HepG2 (cell line): ENCODE results near the gene CDH22. TPM values are rescaled to one million over a fixed set of nuclear protein-coding genes. Genes with fewer than 3 reads are reported as not detected.

Experiments
- GFI1 ChIP-seq: sonication (generic); formaldehyde crosslinking; IDR thresholded peaks from 2 replicates; pipeline ENCODE4 v1.5.0; 2020; ENCODE audit warnings: missing genetic modification reagents, mild to moderate bottlenecking, borderline replicate concordance
- HIVEP1 ChIP-seq: sonication (generic); formaldehyde crosslinking; IDR thresholded peaks from 2 replicates; pipeline ENCODE4 v1.4.0; 2020; ENCODE audit warnings: mild to moderate bottlenecking, missing genetic modification reagents
- HMGA1 ChIP-seq: sonication (generic); formaldehyde crosslinking; conservative IDR thresholded peaks from 2 replicates; pipeline ENCODE4 v1.4.0; 2020; ENCODE audit warnings: missing genetic modification reagents
- HOXA5 ChIP-seq: sonication (generic); formaldehyde crosslinking; IDR thresholded peaks from 2 replicates; pipeline ENCODE4 v1.4.0; 2020; ENCODE audit warnings: missing genetic modification reagents
- ISX ChIP-seq: sonication (generic); formaldehyde crosslinking; conservative IDR thresholded peaks from 2 replicates; pipeline ENCODE4 v1.5.0; 2020; ENCODE audit warnings: missing genetic modification reagents
- SIN3A ChIP-seq: IDR thresholded peaks from 2 replicates; pipeline ENCODE4 v1.6.1; 2011; ENCODE audit warnings: low read depth, mild to moderate bottlenecking, control low read depth, low read length, borderline replicate concordance
- TP53 ChIP-seq: sonication (generic); formaldehyde crosslinking; conservative IDR thresholded peaks from 2 replicates; pipeline ENCODE4 v1.4.0; 2020; ENCODE audit warnings: missing genetic modification reagents
- U2AF2 ChIP-seq: fragments of 200-400 bp; formaldehyde crosslinking; IDR thresholded peaks from 2 replicates; pipeline ENCODE4 v1.6.1; 2017; ENCODE audit warnings: low read depth, mild to moderate bottlenecking, low read length
- ZFP1 ChIP-seq: IDR thresholded peaks from 2 replicates; pipeline ENCODE4 v1.6.1; 2016
- ZNF607 ChIP-seq: sonication (generic); formaldehyde crosslinking; IDR thresholded peaks from 2 replicates; pipeline ENCODE4 v1.5.1; 2020; ENCODE audit warnings: missing genetic modification reagents, mild to moderate bottlenecking, borderline replicate concordance
- ZNF672 ChIP-seq: sonication (generic); formaldehyde crosslinking; IDR thresholded peaks from 2 replicates; pipeline ENCODE4 v1.8.1; 2022; ENCODE audit warnings: missing genetic modification reagents
- ZNF720 ChIP-seq: sonication (generic); formaldehyde crosslinking; IDR thresholded peaks from 2 replicates; pipeline ENCODE4 v1.4.0; 2020; ENCODE audit warnings: missing genetic modification reagents
- ZNF780A ChIP-seq: sonication (generic); formaldehyde crosslinking; IDR thresholded peaks from 2 replicates; pipeline ENCODE4 v1.8.0; 2022; ENCODE audit warnings: mild to moderate bottlenecking, missing genetic modification reagents, moderate library complexity
- polyA plus RNA-seq, 8 experiments: library from polyadenylated mRNA; depleted of rRNA in 3 of 8; stranded (reverse) in 7 of 8; unstranded in 1 of 8; fragments of >200 nt; fragmentation: Illumina TruSeq in 4 of 8; extraction: Trizol in 4 of 8; gene quantifications; 2 replicates each; pipeline versions ENCODE4 v1.2.1 to v1.2.3, GENCODE V29; 2011 to 2016; ENCODE audit warnings: low read depth in 4 of 8, missing spikeins in 1 of 8, mixed read lengths in 1 of 8; ENCODE audit not compliant: insufficient read depth in 1 of 8
- total RNA-seq, 5 experiments: library from RNA; depleted of rRNA; stranded (reverse); fragments of >200 nt; fragmentation: Illumina TruSeq; extraction: Trizol; gene quantifications; 2 replicates each; pipeline ENCODE4 v1.2.3, GENCODE V29; 2016; ENCODE audit warnings: low read depth in 1 of 5
- TF ChIP-seq, protein P1 (sequence below): sonication (generic); formaldehyde crosslinking; IDR thresholded peaks from 2 replicates; pipeline ENCODE4 v1.5.0; 2020; ENCODE audit warnings: mild to moderate bottlenecking, missing genetic modification reagents
- TF ChIP-seq, protein P2 (sequence below): IDR thresholded peaks from 2 replicates; pipeline ENCODE4 v1.6.1; 2016; ENCODE audit warnings: low read depth, borderline replicate concordance
- TF ChIP-seq, protein P3 (sequence below): sonication (generic); formaldehyde crosslinking; IDR thresholded peaks from 2 replicates; pipeline ENCODE4 v1.5.1; 2020; ENCODE audit warnings: missing genetic modification reagents, mild to moderate bottlenecking, borderline replicate concordance
- TF ChIP-seq, protein P4 (sequence below): sonication (generic); formaldehyde crosslinking; IDR thresholded peaks from 2 replicates; pipeline ENCODE4 v1.8.1; 2023; ENCODE audit warnings: missing genetic modification reagents, mild to moderate bottlenecking, borderline replicate concordance
- TF ChIP-seq, protein P5 (sequence below): sonication (generic); formaldehyde crosslinking; IDR thresholded peaks from 2 replicates; pipeline ENCODE4 v1.8.1; 2023; ENCODE audit warnings: mild to moderate bottlenecking, missing genetic modification reagents
- TF ChIP-seq, protein P6 (sequence below): IDR thresholded peaks from 2 replicates; pipeline ENCODE4 v1.6.1; 2016; ENCODE audit warnings: low read depth, missing genetic modification reagents, missing compliant biosample characterization
- TF ChIP-seq, protein P7 (sequence below): sonication (generic); formaldehyde crosslinking; IDR thresholded peaks from 2 replicates; pipeline ENCODE4 v1.4.0; 2020; ENCODE audit warnings: missing genetic modification reagents

The CDH22 gene
- total and polyA plus RNA-seq, 2 of the 13 experiments (the other 11 are each of a cell fraction or from before 2014, with no cell fraction given), result not detected

DNA sequence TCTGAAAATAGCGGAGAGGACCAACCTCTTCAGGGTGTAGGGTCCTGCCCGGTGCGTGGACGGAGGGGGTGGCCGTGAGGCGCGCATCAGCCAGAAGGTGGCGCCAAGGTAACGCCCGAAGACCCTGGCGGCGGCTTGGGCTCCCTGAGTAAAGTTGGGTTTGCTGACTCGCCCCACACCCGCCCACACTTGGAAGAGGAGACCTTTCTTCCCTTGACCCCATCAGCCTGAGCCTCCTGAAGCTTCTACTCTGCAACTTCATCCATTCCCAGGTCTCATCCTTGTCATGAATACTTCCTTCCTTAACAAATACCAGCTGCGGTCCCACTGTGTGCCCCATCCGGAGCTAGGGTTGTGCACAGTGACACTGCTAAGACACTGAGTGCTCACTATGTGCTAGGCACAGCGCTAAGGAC, 175.6 kb downstream of the CDH22 start (continued):
- TF ChIP-seq, protein P1, sequence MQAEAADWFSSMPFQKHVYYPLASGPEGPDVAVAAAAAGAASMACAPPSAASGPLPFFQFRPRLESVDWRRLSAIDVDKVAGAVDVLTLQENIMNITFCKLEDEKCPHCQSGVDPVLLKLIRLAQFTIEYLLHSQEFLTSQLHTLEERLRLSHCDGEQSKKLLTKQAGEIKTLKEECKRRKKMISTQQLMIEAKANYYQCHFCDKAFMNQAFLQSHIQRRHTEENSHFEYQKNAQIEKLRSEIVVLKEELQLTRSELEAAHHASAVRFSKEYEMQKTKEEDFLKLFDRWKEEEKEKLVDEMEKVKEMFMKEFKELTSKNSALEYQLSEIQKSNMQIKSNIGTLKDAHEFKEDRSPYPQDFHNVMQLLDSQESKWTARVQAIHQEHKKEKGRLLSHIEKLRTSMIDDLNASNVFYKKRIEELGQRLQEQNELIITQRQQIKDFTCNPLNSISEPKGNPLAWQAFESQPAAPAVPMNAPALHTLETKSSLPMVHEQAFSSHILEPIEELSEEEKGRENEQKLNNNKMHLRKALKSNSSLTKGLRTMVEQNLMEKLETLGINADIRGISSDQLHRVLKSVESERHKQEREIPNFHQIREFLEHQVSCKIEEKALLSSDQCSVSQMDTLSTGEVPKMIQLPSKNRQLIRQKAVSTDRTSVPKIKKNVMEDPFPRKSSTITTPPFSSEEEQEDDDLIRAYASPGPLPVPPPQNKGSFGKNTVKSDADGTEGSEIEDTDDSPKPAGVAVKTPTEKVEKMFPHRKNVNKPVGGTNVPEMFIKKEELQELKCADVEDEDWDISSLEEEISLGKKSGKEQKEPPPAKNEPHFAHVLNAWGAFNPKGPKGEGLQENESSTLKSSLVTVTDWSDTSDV (CRISPR knock-in tag), result no peak
- TF ChIP-seq, protein P2, sequence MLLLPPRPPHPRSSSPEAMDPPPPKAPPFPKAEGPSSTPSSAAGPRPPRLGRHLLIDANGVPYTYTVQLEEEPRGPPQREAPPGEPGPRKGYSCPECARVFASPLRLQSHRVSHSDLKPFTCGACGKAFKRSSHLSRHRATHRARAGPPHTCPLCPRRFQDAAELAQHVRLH, result no peak
- TF ChIP-seq ZNF720 (CRISPR knock-in tag) (no peak), SIN3A (no peak), GFI1 (CRISPR knock-in tag) (no peak), HMGA1 (CRISPR knock-in tag) (no peak), ZFP1 (CRISPR knock-in tag) (no peak), ZNF672 (CRISPR knock-in tag) (no peak), U2AF2 (no peak), TP53 (no peak), ZNF607 (CRISPR knock-in tag) (no peak), ISX (CRISPR knock-in tag) (no peak), HIVEP1 (CRISPR knock-in tag) (peak; percentile 50; the same call in 1 of the 2 replicates), HOXA5 (CRISPR knock-in tag) (0 out of 2 replicates have a peak, but pooled peaks have one; percentile 25), ZNF780A (no peak)
- TF ChIP-seq, protein P3, sequence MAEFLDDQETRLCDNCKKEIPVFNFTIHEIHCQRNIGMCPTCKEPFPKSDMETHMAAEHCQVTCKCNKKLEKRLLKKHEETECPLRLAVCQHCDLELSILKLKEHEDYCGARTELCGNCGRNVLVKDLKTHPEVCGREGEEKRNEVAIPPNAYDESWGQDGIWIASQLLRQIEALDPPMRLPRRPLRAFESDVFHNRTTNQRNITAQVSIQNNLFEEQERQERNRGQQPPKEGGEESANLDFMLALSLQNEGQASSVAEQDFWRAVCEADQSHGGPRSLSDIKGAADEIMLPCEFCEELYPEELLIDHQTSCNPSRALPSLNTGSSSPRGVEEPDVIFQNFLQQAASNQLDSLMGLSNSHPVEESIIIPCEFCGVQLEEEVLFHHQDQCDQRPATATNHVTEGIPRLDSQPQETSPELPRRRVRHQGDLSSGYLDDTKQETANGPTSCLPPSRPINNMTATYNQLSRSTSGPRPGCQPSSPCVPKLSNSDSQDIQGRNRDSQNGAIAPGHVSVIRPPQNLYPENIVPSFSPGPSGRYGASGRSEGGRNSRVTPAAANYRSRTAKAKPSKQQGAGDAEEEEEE (CRISPR knock-in tag), result no peak
- TF ChIP-seq, protein P4, sequence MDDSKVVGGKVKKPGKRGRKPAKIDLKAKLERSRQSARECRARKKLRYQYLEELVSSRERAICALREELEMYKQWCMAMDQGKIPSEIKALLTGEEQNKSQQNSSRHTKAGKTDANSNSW (CRISPR knock-in tag), result no peak
- TF ChIP-seq, protein P5, sequence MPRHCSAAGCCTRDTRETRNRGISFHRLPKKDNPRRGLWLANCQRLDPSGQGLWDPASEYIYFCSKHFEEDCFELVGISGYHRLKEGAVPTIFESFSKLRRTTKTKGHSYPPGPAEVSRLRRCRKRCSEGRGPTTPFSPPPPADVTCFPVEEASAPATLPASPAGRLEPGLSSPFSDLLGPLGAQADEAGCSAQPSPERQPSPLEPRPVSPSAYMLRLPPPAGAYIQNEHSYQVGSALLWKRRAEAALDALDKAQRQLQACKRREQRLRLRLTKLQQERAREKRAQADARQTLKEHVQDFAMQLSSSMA, result no peak
- TF ChIP-seq, protein P6, sequence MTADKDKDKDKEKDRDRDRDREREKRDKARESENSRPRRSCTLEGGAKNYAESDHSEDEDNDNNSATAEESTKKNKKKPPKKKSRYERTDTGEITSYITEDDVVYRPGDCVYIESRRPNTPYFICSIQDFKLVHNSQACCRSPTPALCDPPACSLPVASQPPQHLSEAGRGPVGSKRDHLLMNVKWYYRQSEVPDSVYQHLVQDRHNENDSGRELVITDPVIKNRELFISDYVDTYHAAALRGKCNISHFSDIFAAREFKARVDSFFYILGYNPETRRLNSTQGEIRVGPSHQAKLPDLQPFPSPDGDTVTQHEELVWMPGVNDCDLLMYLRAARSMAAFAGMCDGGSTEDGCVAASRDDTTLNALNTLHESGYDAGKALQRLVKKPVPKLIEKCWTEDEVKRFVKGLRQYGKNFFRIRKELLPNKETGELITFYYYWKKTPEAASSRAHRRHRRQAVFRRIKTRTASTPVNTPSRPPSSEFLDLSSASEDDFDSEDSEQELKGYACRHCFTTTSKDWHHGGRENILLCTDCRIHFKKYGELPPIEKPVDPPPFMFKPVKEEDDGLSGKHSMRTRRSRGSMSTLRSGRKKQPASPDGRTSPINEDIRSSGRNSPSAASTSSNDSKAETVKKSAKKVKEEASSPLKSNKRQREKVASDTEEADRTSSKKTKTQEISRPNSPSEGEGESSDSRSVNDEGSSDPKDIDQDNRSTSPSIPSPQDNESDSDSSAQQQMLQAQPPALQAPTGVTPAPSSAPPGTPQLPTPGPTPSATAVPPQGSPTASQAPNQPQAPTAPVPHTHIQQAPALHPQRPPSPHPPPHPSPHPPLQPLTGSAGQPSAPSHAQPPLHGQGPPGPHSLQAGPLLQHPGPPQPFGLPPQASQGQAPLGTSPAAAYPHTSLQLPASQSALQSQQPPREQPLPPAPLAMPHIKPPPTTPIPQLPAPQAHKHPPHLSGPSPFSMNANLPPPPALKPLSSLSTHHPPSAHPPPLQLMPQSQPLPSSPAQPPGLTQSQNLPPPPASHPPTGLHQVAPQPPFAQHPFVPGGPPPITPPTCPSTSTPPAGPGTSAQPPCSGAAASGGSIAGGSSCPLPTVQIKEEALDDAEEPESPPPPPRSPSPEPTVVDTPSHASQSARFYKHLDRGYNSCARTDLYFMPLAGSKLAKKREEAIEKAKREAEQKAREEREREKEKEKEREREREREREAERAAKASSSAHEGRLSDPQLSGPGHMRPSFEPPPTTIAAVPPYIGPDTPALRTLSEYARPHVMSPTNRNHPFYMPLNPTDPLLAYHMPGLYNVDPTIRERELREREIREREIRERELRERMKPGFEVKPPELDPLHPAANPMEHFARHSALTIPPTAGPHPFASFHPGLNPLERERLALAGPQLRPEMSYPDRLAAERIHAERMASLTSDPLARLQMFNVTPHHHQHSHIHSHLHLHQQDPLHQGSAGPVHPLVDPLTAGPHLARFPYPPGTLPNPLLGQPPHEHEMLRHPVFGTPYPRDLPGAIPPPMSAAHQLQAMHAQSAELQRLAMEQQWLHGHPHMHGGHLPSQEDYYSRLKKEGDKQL (CRISPR knock-in tag), result no peak
- TF ChIP-seq, protein P7, sequence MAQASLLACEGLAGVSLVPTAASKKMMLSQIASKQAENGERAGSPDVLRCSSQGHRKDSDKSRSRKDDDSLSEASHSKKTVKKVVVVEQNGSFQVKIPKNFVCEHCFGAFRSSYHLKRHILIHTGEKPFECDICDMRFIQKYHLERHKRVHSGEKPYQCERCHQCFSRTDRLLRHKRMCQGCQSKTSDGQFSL (CRISPR knock-in tag), result peak; percentile 83; the same call in 1 of the 2 replicates
